ENCODE data around the gene BBX.

DNA sequence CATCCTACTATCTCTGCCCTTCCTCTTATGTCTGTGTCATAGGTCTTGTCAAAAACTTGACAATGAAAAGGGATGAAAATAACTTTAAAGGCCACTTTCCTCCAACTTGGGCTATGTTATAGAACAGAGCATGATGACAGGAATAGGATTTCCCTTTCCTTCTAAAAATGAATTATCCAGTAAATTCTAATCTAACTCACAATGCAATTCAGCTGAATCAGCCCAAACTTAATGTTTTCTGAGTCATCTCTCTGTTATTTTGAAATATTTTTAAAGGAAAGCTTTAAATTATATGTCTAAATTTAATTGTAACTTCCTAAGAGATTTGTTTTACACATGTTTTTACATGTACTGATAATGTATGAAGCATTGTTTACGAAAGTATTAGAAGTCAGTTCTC, 258.5 kb downstream of the BBX start:
- TF ChIP-seq RAD21 (IDR thresholded peaks at IDR 0.05; ENCODE audit: low read length) (no peak), POLR2A (IDR thresholded peaks at IDR 0.05; ENCODE audit: low read depth, low read length) (no peak)
- TF ChIP-seq, protein P1, sequence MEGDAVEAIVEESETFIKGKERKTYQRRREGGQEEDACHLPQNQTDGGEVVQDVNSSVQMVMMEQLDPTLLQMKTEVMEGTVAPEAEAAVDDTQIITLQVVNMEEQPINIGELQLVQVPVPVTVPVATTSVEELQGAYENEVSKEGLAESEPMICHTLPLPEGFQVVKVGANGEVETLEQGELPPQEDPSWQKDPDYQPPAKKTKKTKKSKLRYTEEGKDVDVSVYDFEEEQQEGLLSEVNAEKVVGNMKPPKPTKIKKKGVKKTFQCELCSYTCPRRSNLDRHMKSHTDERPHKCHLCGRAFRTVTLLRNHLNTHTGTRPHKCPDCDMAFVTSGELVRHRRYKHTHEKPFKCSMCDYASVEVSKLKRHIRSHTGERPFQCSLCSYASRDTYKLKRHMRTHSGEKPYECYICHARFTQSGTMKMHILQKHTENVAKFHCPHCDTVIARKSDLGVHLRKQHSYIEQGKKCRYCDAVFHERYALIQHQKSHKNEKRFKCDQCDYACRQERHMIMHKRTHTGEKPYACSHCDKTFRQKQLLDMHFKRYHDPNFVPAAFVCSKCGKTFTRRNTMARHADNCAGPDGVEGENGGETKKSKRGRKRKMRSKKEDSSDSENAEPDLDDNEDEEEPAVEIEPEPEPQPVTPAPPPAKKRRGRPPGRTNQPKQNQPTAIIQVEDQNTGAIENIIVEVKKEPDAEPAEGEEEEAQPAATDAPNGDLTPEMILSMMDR (conservative IDR thresholded peaks at IDR 0.05; ENCODE audit: low read depth, low read length), result no peak

Data from IMR-90 (cell line).